NB4 (cell line): ENCODE results near the gene ZDHHC7.

Experiments used
- CTCF ChIP-seq: IDR thresholded peaks from one replicate; pipeline ENCODE4 v1.5.1; 2012; ENCODE audit warnings: low read depth, low read length
- MAX ChIP-seq: IDR thresholded peaks from 2 replicates; pipeline ENCODE4 v1.6.1; 2011; ENCODE audit warnings: low read depth, low read length
- MYC ChIP-seq: IDR thresholded peaks from 2 replicates; pipeline ENCODE4 v1.6.1; 2011; ENCODE audit warnings: low read depth, low read length
- POLR2A ChIP-seq: IDR thresholded peaks from 2 replicates; pipeline ENCODE4 v1.6.1; 2011; ENCODE audit warnings: mild to moderate bottlenecking; ENCODE audit not compliant: insufficient read length; ENCODE audit errors: extremely low read depth

- TF ChIP-seq MAX (no peak), CTCF (no peak), POLR2A (no peak), MYC (no peak)
Measured at GRCh38 chr16:85014311-85014710, 3.0 kb upstream of the ZDHHC7 start.
